Testis (tissue), 2 donors: ENCODE measurements around the gene BLM.

Source experiments
- POLR2A ChIP-seq: fragments of 450-650 bp; IDR thresholded peaks from one replicate; pipeline ENCODE4 v1.6.1; 2017; ENCODE audit warnings: antibody characterized with exemption, mild to moderate bottlenecking, moderate library complexity
- TF ChIP-seq, protein P1 (sequence below), 3 experiments: fragments of 450-650 bp in 2 of 3; fragments of 200-600 bp in 1 of 3; sonication (generic) in 1 of 3; IDR thresholded peaks; one replicate each; pipeline ENCODE4 v1.5.1; 2016 to 2019; ENCODE audit warnings: antibody characterized with exemption in 3 of 3, mild to moderate bottlenecking in 2 of 3, moderate library complexity in 1 of 3

DNA sequence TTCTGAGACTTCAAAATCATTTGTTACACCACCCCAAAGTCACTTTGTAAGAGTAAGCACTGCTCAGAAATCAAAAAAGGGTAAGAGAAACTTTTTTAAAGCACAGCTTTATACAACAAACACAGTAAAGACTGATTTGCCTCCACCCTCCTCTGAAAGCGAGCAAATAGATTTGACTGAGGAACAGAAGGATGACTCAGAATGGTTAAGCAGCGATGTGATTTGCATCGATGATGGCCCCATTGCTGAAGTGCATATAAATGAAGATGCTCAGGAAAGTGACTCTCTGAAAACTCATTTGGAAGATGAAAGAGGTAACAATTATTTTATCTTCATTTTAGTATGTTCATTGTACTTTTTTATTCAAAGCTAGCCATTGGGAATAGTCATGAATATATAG is 32.6 kb downstream of the BLM start:
- TF ChIP-seq, protein P1, sequence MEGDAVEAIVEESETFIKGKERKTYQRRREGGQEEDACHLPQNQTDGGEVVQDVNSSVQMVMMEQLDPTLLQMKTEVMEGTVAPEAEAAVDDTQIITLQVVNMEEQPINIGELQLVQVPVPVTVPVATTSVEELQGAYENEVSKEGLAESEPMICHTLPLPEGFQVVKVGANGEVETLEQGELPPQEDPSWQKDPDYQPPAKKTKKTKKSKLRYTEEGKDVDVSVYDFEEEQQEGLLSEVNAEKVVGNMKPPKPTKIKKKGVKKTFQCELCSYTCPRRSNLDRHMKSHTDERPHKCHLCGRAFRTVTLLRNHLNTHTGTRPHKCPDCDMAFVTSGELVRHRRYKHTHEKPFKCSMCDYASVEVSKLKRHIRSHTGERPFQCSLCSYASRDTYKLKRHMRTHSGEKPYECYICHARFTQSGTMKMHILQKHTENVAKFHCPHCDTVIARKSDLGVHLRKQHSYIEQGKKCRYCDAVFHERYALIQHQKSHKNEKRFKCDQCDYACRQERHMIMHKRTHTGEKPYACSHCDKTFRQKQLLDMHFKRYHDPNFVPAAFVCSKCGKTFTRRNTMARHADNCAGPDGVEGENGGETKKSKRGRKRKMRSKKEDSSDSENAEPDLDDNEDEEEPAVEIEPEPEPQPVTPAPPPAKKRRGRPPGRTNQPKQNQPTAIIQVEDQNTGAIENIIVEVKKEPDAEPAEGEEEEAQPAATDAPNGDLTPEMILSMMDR (IDR thresholded peaks at IDR 0.05): no peak
- TF ChIP-seq POLR2A: no peak
